ENCODE results near the gene RPLP1. TPM values are rescaled to one million over a fixed set of nuclear protein-coding genes. Genes with fewer than 3 reads are reported as not detected.

Gene RPLP1
- total RNA-seq, 1 donor: 223 TPM

DNA sequence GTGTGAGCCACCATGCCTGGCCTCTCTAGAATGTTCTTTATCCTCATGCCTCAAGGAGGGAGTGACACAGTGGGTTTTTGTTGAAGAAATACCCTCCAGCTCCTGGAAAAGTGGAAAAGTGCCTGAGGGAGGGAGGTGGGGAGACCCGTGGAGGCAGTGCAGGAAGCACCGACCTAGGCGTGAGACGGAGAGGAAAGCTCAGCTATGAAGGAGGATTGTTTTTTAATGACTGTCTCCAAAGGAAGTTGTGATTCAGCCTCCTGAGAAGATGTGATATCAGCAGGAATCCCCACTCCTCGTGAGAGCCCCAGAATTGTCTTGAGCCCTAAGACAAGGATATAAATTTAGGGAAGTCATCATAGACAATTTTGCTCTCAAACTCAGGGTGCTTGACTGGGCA, 21.7 kb downstream of the RPLP1 start:
- TF ChIP-seq, protein P1, sequence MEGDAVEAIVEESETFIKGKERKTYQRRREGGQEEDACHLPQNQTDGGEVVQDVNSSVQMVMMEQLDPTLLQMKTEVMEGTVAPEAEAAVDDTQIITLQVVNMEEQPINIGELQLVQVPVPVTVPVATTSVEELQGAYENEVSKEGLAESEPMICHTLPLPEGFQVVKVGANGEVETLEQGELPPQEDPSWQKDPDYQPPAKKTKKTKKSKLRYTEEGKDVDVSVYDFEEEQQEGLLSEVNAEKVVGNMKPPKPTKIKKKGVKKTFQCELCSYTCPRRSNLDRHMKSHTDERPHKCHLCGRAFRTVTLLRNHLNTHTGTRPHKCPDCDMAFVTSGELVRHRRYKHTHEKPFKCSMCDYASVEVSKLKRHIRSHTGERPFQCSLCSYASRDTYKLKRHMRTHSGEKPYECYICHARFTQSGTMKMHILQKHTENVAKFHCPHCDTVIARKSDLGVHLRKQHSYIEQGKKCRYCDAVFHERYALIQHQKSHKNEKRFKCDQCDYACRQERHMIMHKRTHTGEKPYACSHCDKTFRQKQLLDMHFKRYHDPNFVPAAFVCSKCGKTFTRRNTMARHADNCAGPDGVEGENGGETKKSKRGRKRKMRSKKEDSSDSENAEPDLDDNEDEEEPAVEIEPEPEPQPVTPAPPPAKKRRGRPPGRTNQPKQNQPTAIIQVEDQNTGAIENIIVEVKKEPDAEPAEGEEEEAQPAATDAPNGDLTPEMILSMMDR (IDR thresholded peaks at IDR 0.05; ENCODE audit: insufficient read depth, low read length): no peak
- H3K4me3 ChIP-seq (ENCODE audit: low read depth, low read length): no peak overlapping the region
- DNase-seq (ENCODE audit: low read depth): no peak

DNA sequence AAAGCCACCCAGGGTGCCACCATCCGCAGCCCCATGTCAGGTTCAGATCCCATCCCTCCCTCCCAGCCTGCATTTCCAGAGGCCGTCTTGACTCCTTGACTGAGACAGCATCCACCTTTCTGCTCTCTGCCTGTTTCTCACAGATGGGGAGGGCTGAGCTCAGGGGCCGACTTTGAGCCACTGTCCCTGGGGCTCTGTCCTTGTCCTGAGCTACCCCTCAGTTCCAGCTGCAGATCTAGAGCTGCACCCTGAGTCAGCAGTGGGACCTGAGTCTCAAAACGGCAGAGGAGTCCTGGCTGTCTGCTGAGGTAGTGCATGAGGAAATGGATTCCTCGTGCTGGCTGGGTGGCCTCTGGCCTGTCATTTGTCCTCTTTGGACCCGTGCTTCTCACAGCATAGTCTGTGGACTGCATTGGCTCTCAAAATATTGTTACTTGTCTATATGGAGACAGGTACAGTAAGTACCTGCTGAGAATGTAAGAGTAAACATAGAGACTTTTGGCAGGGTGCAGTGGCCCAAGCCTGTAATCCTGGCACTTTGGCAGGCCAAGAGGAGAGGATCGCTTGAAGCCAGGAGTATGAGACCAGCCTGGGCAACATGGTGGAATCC, 22.3 kb downstream of the RPLP1 start:
- no peak overlapping the region for H3K4me3 ChIP-seq (ENCODE audit: low read depth, low read length)
- TF ChIP-seq, protein P1 (IDR thresholded peaks at IDR 0.05; ENCODE audit: insufficient read depth, low read length): peak; percentile 16
- DNase-seq (ENCODE audit: low read depth): no peak

DNA sequence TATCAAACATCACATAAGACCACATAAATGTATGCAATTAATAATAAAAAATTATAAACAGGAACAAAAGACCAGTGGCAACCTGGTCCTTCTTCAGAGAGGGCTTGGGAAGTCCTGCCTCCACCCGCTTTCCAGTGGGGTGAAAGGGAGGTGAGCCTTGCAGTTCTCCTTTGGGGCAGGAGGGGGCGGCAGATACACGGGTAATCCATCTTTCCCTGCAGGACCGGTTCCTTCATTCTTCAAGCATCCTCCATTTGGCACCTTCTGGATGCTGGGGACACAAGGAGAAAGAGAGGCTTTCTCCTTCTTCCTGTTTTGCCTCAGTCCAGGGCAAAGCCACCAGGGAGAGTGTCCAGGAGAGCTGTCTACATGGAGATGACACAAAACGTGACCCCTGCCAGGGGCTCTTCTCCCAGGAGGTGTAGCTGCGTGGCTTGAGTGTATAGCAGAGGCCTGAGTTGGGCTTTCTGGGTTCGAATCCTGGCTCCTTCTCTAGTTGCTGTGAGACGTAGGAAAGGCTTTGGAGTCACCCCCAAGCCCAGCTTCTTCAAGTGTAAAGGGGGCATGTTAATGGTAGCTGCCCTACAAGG, 23.2 kb downstream of the RPLP1 start:
- TF ChIP-seq, protein P1 (IDR thresholded peaks at IDR 0.05; ENCODE audit: insufficient read depth, low read length): peak; percentile 98
- H3K4me3 ChIP-seq (ENCODE audit: low read depth, low read length): no peak overlapping the region
- DNase-seq (ENCODE audit: low read depth): peak; percentile 78

GRCh38 chr15:69476704-69477473, 24.3 kb downstream of the RPLP1 start:
- no peak for DNase-seq (ENCODE audit: low read depth)
- TF ChIP-seq, protein P1 (IDR thresholded peaks at IDR 0.05; ENCODE audit: insufficient read depth, low read length): no peak
- no peak overlapping the region for H3K4me3 ChIP-seq (ENCODE audit: low read depth, low read length)

- no peak overlapping the region for H3K4me3 ChIP-seq (ENCODE audit: low read depth, low read length)
- DNase-seq (ENCODE audit: low read depth): peak; percentile 50
- TF ChIP-seq, protein P1 (IDR thresholded peaks at IDR 0.05; ENCODE audit: insufficient read depth, low read length): peak; percentile 89
Observed at GRCh38 chr15:69478259-69478781, 25.7 kb downstream of the RPLP1 start.

GRCh38 chr15:69479081-69479480, 26.5 kb downstream of the RPLP1 start:
- DNase-seq (ENCODE audit: low read depth): no peak
- H3K4me3 ChIP-seq (ENCODE audit: low read depth, low read length): no peak overlapping the region
- TF ChIP-seq, protein P1 (IDR thresholded peaks at IDR 0.05; ENCODE audit: insufficient read depth, low read length): no peak

Measured in fibroblast of the aortic adventitia (primary cell).